ENCODE data around the gene MFAP3. TPM values are rescaled to one million over a fixed set of nuclear protein-coding genes. Genes with fewer than 3 reads are reported as not detected.

The MFAP3 gene
- polyA plus RNA-seq (2013, experiment 1 of 2), result 16.3 TPM
- polyA plus RNA-seq (2013, experiment 2 of 2), result 15.9 TPM

GRCh38 chr5:154038707-154039457 is at the start of gene MFAP3, which contains the start of gene FAM114A2:
Gene MFAP3 (plus strand): TSS chr5:154038967. CDS start chr5:154049723, 10,756 bp downstream.
Gene FAM114A2 (minus strand): TSS chr5:154038910. CDS start chr5:154034953, 3,957 bp downstream.
- peaks cover 3% of the 10 kb centered on the region for H3K79me2 ChIP-seq (ENCODE audit: control insufficient read depth, insufficient read depth, low read length)
- peak within 1 kb of the TSS; percentile 98 for H3K4me2 ChIP-seq (ENCODE audit: low read length)
- H3K4me3 ChIP-seq (ENCODE audit: low read length), result peak within 1 kb of the TSS; percentile 91
- no peak within 1 kb of the TSS for H4K8ac ChIP-seq (ENCODE audit: low read depth, low read length)
- no peak within 1 kb of the TSS for H3K18ac ChIP-seq (ENCODE audit: low read length)
- peak within 1 kb of the TSS; percentile 89 for H3K9ac ChIP-seq (ENCODE audit: low read length)
- DNase-seq, result peak; percentile 97
- H3K4me1 ChIP-seq (ENCODE audit: control insufficient read depth, low read depth, low read length), result no peaks in the 10 kb centered on the region
- H3K4ac ChIP-seq (ENCODE audit: low read depth, low read length), result no peak within 1 kb of the TSS
- H3K56ac ChIP-seq (ENCODE audit: low read length), result peak within 1 kb of the TSS; percentile 92
- H3K23ac ChIP-seq (ENCODE audit: low read length), result no peak within 1 kb of the TSS
- no peaks in the 10 kb centered on the region for H3K36me3 ChIP-seq (ENCODE audit: control insufficient read depth, insufficient read depth, low read length)
- H2AK5ac ChIP-seq (ENCODE audit: low read length), result peak within 1 kb of the TSS; percentile 62
- H2BK5ac ChIP-seq (ENCODE audit: low read length), result no peak within 1 kb of the TSS
- H3K27me3 ChIP-seq (ENCODE audit: insufficient read depth, low read length, poor library complexity), result no peaks in the 10 kb centered on the region
- no peak within 1 kb of the TSS for H3K27ac ChIP-seq (ENCODE audit: low read depth, low read length)
- H2BK15ac ChIP-seq (replicated peaks; ENCODE audit: low read depth), result no peak within 1 kb of the TSS
- no peak within 1 kb of the TSS for H4K5ac ChIP-seq (ENCODE audit: low read length)
- H2BK120ac ChIP-seq (ENCODE audit: low read depth, low read length), result no peak within 1 kb of the TSS
- peaks cover 5% of the 10 kb centered on the region for H3K79me1 ChIP-seq (ENCODE audit: low read length)
- no CpG with 5 or more reads among the region's 51 CpGs for WGBS (ENCODE audit: extremely low coverage, insufficient coverage, low lambda C conversion rate)

GRCh38 chr5:153991168-153991567 is 47.6 kb upstream of the MFAP3 start:
- Histone ChIP-seq H3K18ac (ENCODE audit: low read length) (no peak overlapping the region), H2BK15ac (replicated peaks; ENCODE audit: low read depth) (no peak overlapping the region), H2BK120ac (ENCODE audit: low read depth, low read length) (no peak overlapping the region), H3K36me3 (ENCODE audit: control insufficient read depth, insufficient read depth, low read length) (no peaks in the 10 kb centered on the region), H3K79me1 (ENCODE audit: low read length) (no peaks in the 10 kb centered on the region), H3K4me1 (ENCODE audit: control insufficient read depth, low read depth, low read length) (no peaks in the 10 kb centered on the region), H3K79me2 (ENCODE audit: control insufficient read depth, insufficient read depth, low read length) (no peaks in the 10 kb centered on the region), H4K5ac (ENCODE audit: low read length) (no peak overlapping the region), H2BK5ac (ENCODE audit: low read length) (no peak overlapping the region), H3K27me3 (ENCODE audit: insufficient read depth, low read length, poor library complexity) (no peaks in the 10 kb centered on the region), H3K56ac (ENCODE audit: low read length) (no peak overlapping the region), H3K27ac (ENCODE audit: low read depth, low read length) (no peak overlapping the region), H4K8ac (ENCODE audit: low read depth, low read length) (peak overlapping the region; percentile 39), H2AK5ac (ENCODE audit: low read length) (no peak overlapping the region), H3K9ac (ENCODE audit: low read length) (no peak overlapping the region), H3K4me3 (ENCODE audit: low read length) (no peak overlapping the region), H3K4me2 (ENCODE audit: low read length) (no peak overlapping the region), H3K4ac (ENCODE audit: low read depth, low read length) (no peak overlapping the region), H3K23ac (ENCODE audit: low read length) (no peak overlapping the region)
- DNase-seq, result no peak

GRCh38 chr5:153998010-153998409 is 40.8 kb upstream of the MFAP3 start:
- Histone ChIP-seq H4K8ac (ENCODE audit: low read depth, low read length) (no peak overlapping the region), H3K56ac (ENCODE audit: low read length) (no peak overlapping the region), H3K27me3 (ENCODE audit: insufficient read depth, low read length, poor library complexity) (no peaks in the 10 kb centered on the region), H3K18ac (ENCODE audit: low read length) (no peak overlapping the region), H3K27ac (ENCODE audit: low read depth, low read length) (no peak overlapping the region), H2BK15ac (replicated peaks; ENCODE audit: low read depth) (no peak overlapping the region), H2AK5ac (ENCODE audit: low read length) (no peak overlapping the region), H3K79me1 (ENCODE audit: low read length) (no peaks in the 10 kb centered on the region), H3K36me3 (ENCODE audit: control insufficient read depth, insufficient read depth, low read length) (no peaks in the 10 kb centered on the region), H3K79me2 (ENCODE audit: control insufficient read depth, insufficient read depth, low read length) (no peaks in the 10 kb centered on the region), H3K4ac (ENCODE audit: low read depth, low read length) (no peak overlapping the region), H3K4me3 (ENCODE audit: low read length) (no peak overlapping the region), H2BK5ac (ENCODE audit: low read length) (no peak overlapping the region), H3K4me1 (ENCODE audit: control insufficient read depth, low read depth, low read length) (no peaks in the 10 kb centered on the region), H2BK120ac (ENCODE audit: low read depth, low read length) (no peak overlapping the region), H3K9ac (ENCODE audit: low read length) (no peak overlapping the region), H4K5ac (ENCODE audit: low read length) (no peak overlapping the region), H3K4me2 (ENCODE audit: low read length) (no peak overlapping the region), H3K23ac (ENCODE audit: low read length) (no peak overlapping the region)
- no CpG with 5 or more reads among the region's 1 CpG for WGBS (ENCODE audit: extremely low coverage, insufficient coverage, low lambda C conversion rate)
- DNase-seq, result no peak

- Histone ChIP-seq H3K23ac (ENCODE audit: low read length) (no peak overlapping the region), H3K18ac (ENCODE audit: low read length) (no peak overlapping the region), H3K36me3 (ENCODE audit: control insufficient read depth, insufficient read depth, low read length) (no peaks in the 10 kb centered on the region), H3K4me1 (ENCODE audit: control insufficient read depth, low read depth, low read length) (no peaks in the 10 kb centered on the region), H2BK120ac (ENCODE audit: low read depth, low read length) (no peak overlapping the region), H3K4me2 (ENCODE audit: low read length) (no peak overlapping the region), H3K79me1 (ENCODE audit: low read length) (no peaks in the 10 kb centered on the region), H3K27ac (ENCODE audit: low read depth, low read length) (no peak overlapping the region), H3K56ac (ENCODE audit: low read length) (no peak overlapping the region), H4K5ac (ENCODE audit: low read length) (no peak overlapping the region), H4K8ac (ENCODE audit: low read depth, low read length) (no peak overlapping the region), H2AK5ac (ENCODE audit: low read length) (no peak overlapping the region), H2BK5ac (ENCODE audit: low read length) (no peak overlapping the region), H3K9ac (ENCODE audit: low read length) (no peak overlapping the region), H3K27me3 (ENCODE audit: insufficient read depth, low read length, poor library complexity) (no peaks in the 10 kb centered on the region), H2BK15ac (replicated peaks; ENCODE audit: low read depth) (no peak overlapping the region), H3K4me3 (ENCODE audit: low read length) (no peak overlapping the region), H3K79me2 (ENCODE audit: control insufficient read depth, insufficient read depth, low read length) (no peaks in the 10 kb centered on the region), H3K4ac (ENCODE audit: low read depth, low read length) (no peak overlapping the region)
- no peak for DNase-seq
- no CpG with 5 or more reads among the region's 1 CpG for WGBS (ENCODE audit: extremely low coverage, insufficient coverage, low lambda C conversion rate)
Measured at GRCh38 chr5:153998768-153999167, 40.0 kb upstream of the MFAP3 start.

- Histone ChIP-seq H3K36me3 (ENCODE audit: control insufficient read depth, insufficient read depth, low read length) (no peaks in the 10 kb centered on the region), H2AK5ac (ENCODE audit: low read length) (no peak overlapping the region), H3K56ac (ENCODE audit: low read length) (no peak overlapping the region), H2BK15ac (replicated peaks; ENCODE audit: low read depth) (no peak overlapping the region), H3K4me1 (ENCODE audit: control insufficient read depth, low read depth, low read length) (no peaks in the 10 kb centered on the region), H3K9ac (ENCODE audit: low read length) (no peak overlapping the region), H3K23ac (ENCODE audit: low read length) (no peak overlapping the region), H3K79me2 (ENCODE audit: control insufficient read depth, insufficient read depth, low read length) (no peaks in the 10 kb centered on the region), H3K27me3 (ENCODE audit: insufficient read depth, low read length, poor library complexity) (no peaks in the 10 kb centered on the region), H3K18ac (ENCODE audit: low read length) (no peak overlapping the region), H3K4ac (ENCODE audit: low read depth, low read length) (no peak overlapping the region), H2BK5ac (ENCODE audit: low read length) (no peak overlapping the region), H4K8ac (ENCODE audit: low read depth, low read length) (no peak overlapping the region), H3K4me3 (ENCODE audit: low read length) (no peak overlapping the region), H3K27ac (ENCODE audit: low read depth, low read length) (no peak overlapping the region), H2BK120ac (ENCODE audit: low read depth, low read length) (no peak overlapping the region), H4K5ac (ENCODE audit: low read length) (no peak overlapping the region), H3K79me1 (ENCODE audit: low read length) (no peaks in the 10 kb centered on the region), H3K4me2 (ENCODE audit: low read length) (no peak overlapping the region)
- 100% methylated on average over 1 of the region's 3 CpGs for WGBS (ENCODE audit: extremely low coverage, insufficient coverage, low lambda C conversion rate)
- no peak for DNase-seq
Measured at GRCh38 chr5:153999995-154000394, 38.8 kb upstream of the MFAP3 start.

GRCh38 chr5:154000703-154001102 is 38.1 kb upstream of the MFAP3 start:
- Histone ChIP-seq H3K4me1 (ENCODE audit: control insufficient read depth, low read depth, low read length) (no peaks in the 10 kb centered on the region), H2BK120ac (ENCODE audit: low read depth, low read length) (no peak overlapping the region), H2AK5ac (ENCODE audit: low read length) (no peak overlapping the region), H3K79me2 (ENCODE audit: control insufficient read depth, insufficient read depth, low read length) (no peaks in the 10 kb centered on the region), H3K36me3 (ENCODE audit: control insufficient read depth, insufficient read depth, low read length) (no peaks in the 10 kb centered on the region), H3K27ac (ENCODE audit: low read depth, low read length) (no peak overlapping the region), H3K27me3 (ENCODE audit: insufficient read depth, low read length, poor library complexity) (no peaks in the 10 kb centered on the region), H3K18ac (ENCODE audit: low read length) (no peak overlapping the region), H3K79me1 (ENCODE audit: low read length) (no peaks in the 10 kb centered on the region), H3K4me3 (ENCODE audit: low read length) (no peak overlapping the region), H4K5ac (ENCODE audit: low read length) (no peak overlapping the region), H3K4ac (ENCODE audit: low read depth, low read length) (no peak overlapping the region), H2BK5ac (ENCODE audit: low read length) (no peak overlapping the region), H3K4me2 (ENCODE audit: low read length) (no peak overlapping the region), H4K8ac (ENCODE audit: low read depth, low read length) (no peak overlapping the region), H3K9ac (ENCODE audit: low read length) (no peak overlapping the region), H3K56ac (ENCODE audit: low read length) (no peak overlapping the region), H2BK15ac (replicated peaks; ENCODE audit: low read depth) (no peak overlapping the region), H3K23ac (ENCODE audit: low read length) (no peak overlapping the region)
- DNase-seq, result no peak

Measured in mesendoderm (in vitro differentiated cells).